ENCODE data around the gene ZPBP2. TPM values are rescaled to one million over a fixed set of nuclear protein-coding genes. Genes with fewer than 3 reads are reported as not detected.

Gene ZPBP2
- polyA plus RNA-seq, 2 donors = not detected

DNA sequence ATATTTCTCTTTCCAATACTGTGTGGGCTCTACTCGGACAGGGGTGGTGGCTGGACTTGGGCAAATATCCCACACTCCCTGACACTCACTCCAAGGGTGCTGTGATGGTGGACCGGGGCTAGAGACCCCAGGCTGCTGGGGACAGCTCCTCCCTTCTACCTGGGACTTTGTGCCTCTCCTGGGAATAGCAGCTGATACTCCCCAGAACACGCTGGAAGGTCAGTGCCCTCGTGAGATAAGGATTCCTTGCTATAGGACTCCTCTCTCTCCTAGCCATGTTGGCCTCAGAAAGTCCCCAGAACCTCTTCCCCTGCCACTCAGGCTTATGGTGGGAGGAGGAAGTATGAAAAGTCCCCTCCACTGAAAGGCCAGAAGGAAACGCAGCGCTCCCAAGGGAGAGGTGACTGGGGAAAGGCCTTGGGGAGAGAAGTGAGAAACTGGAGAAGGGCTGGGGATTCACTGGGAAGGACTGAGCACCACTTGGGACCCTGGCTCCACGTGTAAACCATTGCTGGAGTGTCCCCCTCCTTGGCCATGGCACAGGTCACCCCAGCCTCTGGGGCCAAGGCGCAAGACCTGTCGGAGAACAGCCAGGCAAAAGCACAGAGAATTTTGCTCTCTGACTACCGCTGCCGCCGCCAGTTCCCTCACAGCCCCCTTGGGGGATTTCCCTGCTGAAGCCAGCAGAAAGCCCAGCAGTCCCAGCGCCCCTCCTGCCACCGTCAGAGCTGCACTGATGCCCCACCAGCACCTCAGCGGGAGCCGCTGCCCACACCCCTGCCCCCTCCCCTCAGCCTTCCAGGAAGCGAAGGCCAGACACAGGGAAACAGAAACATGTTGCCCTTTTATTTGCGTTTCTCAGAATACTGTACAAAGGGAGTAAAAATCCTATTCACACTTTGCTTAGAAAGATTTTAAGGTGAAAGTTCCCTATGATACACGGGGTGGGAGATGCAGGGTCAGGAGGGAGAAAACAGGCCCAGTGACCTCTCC, 52.5 kb downstream of the ZPBP2 start:
- peaks cover 4 to 32% of the 10 kb centered on the region in 2 donors for H3K36me3 ChIP-seq (ENCODE audit: control insufficient read depth in 2 of 2, insufficient read depth in 2 of 2, low read length in 1 of 2)
- no peak overlapping the region for H3K4me3 ChIP-seq (ENCODE audit: low read depth in 1 of 2, low read length in 2 of 2)
- H3K4me1 ChIP-seq (ENCODE audit: control insufficient read depth in 2 of 2, insufficient read depth in 2 of 2, low read length in 1 of 2) = peaks cover 4 to 9% of the 10 kb centered on the region in 2 donors
- 72 to 73% methylated on average over 19 of the region's 19 CpGs for WGBS, 2 donors
- H3K27ac ChIP-seq (ENCODE audit: low read depth in 2 of 2, low read length in 1 of 2) = no peak overlapping the region
- H3K9me3 ChIP-seq (ENCODE audit: control insufficient read depth in 2 of 2, insufficient read depth in 1 of 2, low read depth in 1 of 2, low read length in 1 of 2) = no peaks in the 10 kb centered on the region
- no peaks in the 10 kb centered on the region for H3K27me3 ChIP-seq (ENCODE audit: control insufficient read depth in 1 of 2, insufficient read depth in 2 of 2, low read length in 2 of 2)

DNA sequence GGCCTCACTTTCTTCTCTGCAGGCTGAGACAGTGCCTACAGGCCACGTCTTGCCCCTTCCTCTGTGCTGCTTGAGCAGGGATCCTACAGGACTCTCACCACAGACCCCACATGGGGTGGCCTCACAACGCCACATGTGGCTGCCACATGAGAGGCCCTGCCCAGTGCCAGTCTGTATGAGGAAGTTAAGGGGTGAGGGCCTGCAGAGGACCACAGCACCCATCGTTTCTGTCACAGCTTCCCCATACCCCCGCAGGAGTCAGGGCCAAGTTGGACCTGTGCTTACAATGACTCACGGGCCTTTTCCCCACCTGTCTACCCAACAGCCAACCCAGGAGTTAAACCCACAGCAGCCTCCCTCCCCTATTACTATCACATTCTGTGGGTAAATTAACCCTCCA, 53.3 kb downstream of the ZPBP2 start:
- H3K9me3 ChIP-seq (ENCODE audit: control insufficient read depth in 2 of 2, insufficient read depth in 1 of 2, low read depth in 1 of 2, low read length in 1 of 2) = no peaks in the 10 kb centered on the region
- peaks cover 4 to 11% of the 10 kb centered on the region in 2 donors for H3K4me1 ChIP-seq (ENCODE audit: control insufficient read depth in 2 of 2, insufficient read depth in 2 of 2, low read length in 1 of 2)
- 40 to 58% methylated on average over 5 of the region's 5 CpGs for WGBS, 2 donors
- no peak overlapping the region for H3K4me3 ChIP-seq (ENCODE audit: low read depth in 1 of 2, low read length in 2 of 2)
- no peaks in the 10 kb centered on the region for H3K27me3 ChIP-seq (ENCODE audit: control insufficient read depth in 1 of 2, insufficient read depth in 2 of 2, low read length in 2 of 2)
- H3K27ac ChIP-seq (ENCODE audit: low read depth in 2 of 2, low read length in 1 of 2) = no peak overlapping the region
- H3K36me3 ChIP-seq (ENCODE audit: control insufficient read depth in 2 of 2, insufficient read depth in 2 of 2, low read length in 1 of 2) = peaks cover 4 to 32% of the 10 kb centered on the region in 2 donors

DNA sequence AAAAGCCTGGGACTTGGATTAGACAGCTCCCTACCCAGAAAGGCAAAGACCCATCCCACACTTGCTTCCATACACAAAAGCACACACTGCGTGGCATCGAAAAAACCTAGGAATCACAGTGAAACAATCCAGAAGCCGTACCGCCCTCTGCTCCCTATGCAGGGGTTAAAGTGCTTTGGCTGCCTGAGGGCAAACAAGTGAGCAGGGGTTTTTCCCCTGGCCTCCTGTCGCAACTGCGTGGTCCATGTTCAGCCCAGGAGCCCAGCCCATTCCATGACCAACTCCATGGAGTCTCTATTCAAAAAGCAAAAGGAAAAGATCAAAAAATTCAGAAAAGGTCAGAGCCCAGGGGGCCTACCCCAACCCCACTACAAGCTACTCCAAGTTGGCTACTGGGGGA, 54.0 kb downstream of the ZPBP2 start:
- H3K27me3 ChIP-seq (ENCODE audit: control insufficient read depth in 1 of 2, insufficient read depth in 2 of 2, low read length in 2 of 2) = no peaks in the 10 kb centered on the region
- peaks cover 4 to 32% of the 10 kb centered on the region in 2 donors for H3K36me3 ChIP-seq (ENCODE audit: control insufficient read depth in 2 of 2, insufficient read depth in 2 of 2, low read length in 1 of 2)
- peaks cover 4 to 16% of the 10 kb centered on the region in 2 donors for H3K4me1 ChIP-seq (ENCODE audit: control insufficient read depth in 2 of 2, insufficient read depth in 2 of 2, low read length in 1 of 2)
- no peaks in the 10 kb centered on the region for H3K9me3 ChIP-seq (ENCODE audit: control insufficient read depth in 2 of 2, insufficient read depth in 1 of 2, low read depth in 1 of 2, low read length in 1 of 2)
- no peak overlapping the region for H3K4me3 ChIP-seq (ENCODE audit: low read depth in 1 of 2, low read length in 2 of 2)
- 79 to 84% methylated on average over 6 of the region's 6 CpGs for WGBS, 2 donors
- H3K27ac ChIP-seq (ENCODE audit: low read depth in 2 of 2, low read length in 1 of 2) = no peak overlapping the region

DNA sequence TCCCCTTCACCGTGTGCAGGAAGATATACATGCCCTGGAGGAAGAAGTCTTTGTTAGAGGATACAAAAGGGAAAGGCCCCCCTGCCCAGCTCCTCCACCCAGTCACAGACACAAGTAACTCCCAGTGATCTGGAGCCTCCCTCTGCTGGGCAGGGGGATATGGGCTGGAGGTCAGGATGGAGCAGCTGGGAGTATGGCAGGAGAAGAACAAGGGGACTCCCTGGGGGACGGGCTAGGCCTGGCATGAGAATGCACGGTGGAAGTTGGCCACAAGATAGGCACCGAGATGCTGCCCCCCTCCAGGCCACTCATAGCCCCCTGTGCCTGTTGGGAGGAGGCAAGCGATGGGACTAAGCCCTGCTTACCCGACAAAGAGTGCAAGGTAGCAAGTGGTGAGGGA, 55.2 kb downstream of the ZPBP2 start:
- H3K27me3 ChIP-seq (ENCODE audit: control insufficient read depth in 1 of 2, insufficient read depth in 2 of 2, low read length in 2 of 2) = no peaks in the 10 kb centered on the region
- H3K4me3 ChIP-seq (ENCODE audit: low read depth in 1 of 2, low read length in 2 of 2) = no peak overlapping the region
- WGBS, 2 donors = 89 to 92% methylated on average over 6 of the region's 6 CpGs
- peaks cover 4 to 32% of the 10 kb centered on the region in 2 donors for H3K36me3 ChIP-seq (ENCODE audit: control insufficient read depth in 2 of 2, insufficient read depth in 2 of 2, low read length in 1 of 2)
- peaks cover 4 to 16% of the 10 kb centered on the region in 2 donors for H3K4me1 ChIP-seq (ENCODE audit: control insufficient read depth in 2 of 2, insufficient read depth in 2 of 2, low read length in 1 of 2)
- no peaks in the 10 kb centered on the region for H3K9me3 ChIP-seq (ENCODE audit: control insufficient read depth in 2 of 2, insufficient read depth in 1 of 2, low read depth in 1 of 2, low read length in 1 of 2)
- no peak overlapping the region for H3K27ac ChIP-seq (ENCODE audit: low read depth in 2 of 2, low read length in 1 of 2)

DNA sequence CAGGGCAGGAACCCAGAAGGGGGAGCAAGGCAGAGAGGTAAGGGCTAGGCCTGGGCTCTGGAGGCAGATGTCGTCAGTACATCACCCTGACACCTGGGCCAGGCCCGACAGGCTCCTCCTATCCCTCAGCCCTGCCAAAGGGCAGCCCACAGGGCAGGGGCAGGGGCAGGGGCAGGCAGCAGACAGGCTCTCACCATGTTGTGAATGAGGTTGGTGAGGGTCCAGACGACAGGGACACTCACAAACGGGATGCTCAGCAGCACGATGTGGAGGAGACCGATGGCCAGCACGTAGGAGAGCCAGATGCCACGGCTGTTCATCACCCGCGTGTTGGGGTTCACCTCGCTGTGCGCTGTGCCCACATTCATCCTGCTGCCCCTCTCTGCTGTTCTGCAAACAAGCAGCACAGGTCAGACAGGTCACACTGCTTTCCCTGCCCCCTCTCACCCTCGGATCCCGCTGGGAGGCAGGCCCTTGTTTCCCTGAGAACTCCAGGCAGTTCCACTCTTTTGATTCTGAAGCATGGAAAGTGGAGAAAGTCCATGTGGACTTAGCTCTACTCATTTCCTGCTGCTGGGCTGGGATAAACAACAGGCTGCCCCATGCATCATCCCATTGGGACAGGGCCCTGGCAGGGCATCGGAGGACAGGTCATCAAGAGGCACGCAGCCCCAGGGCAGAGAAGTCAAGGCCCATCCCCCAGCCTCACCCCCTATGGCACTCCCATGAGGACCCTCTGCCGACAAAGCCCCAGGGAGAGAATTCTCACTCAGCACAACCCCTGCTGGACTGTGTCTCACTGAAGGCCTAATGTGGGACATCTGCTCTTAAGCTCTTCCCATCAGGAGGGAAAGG, 56.1 kb downstream of the ZPBP2 start:
- Histone ChIP-seq H3K27ac (ENCODE audit: low read depth in 2 of 2, low read length in 1 of 2) (no peak overlapping the region), H3K27me3 (ENCODE audit: control insufficient read depth in 1 of 2, insufficient read depth in 2 of 2, low read length in 2 of 2) (no peaks in the 10 kb centered on the region), H3K4me1 (ENCODE audit: control insufficient read depth in 2 of 2, insufficient read depth in 2 of 2, low read length in 1 of 2) (peaks cover 4 to 20% of the 10 kb centered on the region in 2 donors), H3K9me3 (ENCODE audit: control insufficient read depth in 2 of 2, insufficient read depth in 1 of 2, low read depth in 1 of 2, low read length in 1 of 2) (no peaks in the 10 kb centered on the region), H3K4me3 (ENCODE audit: low read depth in 1 of 2, low read length in 2 of 2) (no peak overlapping the region), H3K36me3 (ENCODE audit: control insufficient read depth in 2 of 2, insufficient read depth in 2 of 2, low read length in 1 of 2) (peaks cover 4 to 30% of the 10 kb centered on the region in 2 donors)
- WGBS, 2 donors = 63 to 70% methylated on average over 17 of the region's 17 CpGs

DNA sequence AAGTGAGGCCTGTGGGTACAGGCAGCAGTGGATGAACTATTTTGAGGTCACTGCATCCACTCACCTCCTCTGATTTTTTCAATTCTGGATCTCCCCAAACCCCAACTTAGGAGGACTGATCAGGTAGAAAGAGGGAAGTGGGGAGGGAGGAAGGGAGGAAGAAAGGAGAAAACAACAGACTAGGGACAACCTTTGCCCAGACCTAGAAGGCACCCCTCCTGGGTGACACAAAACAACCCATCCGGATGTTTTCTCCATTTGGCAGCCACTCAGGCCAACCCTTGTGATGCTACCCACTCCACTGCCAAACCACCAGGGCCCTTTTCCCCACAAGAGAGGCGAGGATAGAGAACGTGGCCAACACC, 56.7 kb downstream of the ZPBP2 start:
- no peaks in the 10 kb centered on the region for H3K27me3 ChIP-seq (ENCODE audit: control insufficient read depth in 1 of 2, insufficient read depth in 2 of 2, low read length in 2 of 2)
- H3K4me1 ChIP-seq (ENCODE audit: control insufficient read depth in 2 of 2, insufficient read depth in 2 of 2, low read length in 1 of 2) = peaks cover 4 to 20% of the 10 kb centered on the region in 2 donors
- no peaks in the 10 kb centered on the region for H3K9me3 ChIP-seq (ENCODE audit: control insufficient read depth in 2 of 2, insufficient read depth in 1 of 2, low read depth in 1 of 2, low read length in 1 of 2)
- no peak overlapping the region for H3K4me3 ChIP-seq (ENCODE audit: low read depth in 1 of 2, low read length in 2 of 2)
- H3K36me3 ChIP-seq (ENCODE audit: control insufficient read depth in 2 of 2, insufficient read depth in 2 of 2, low read length in 1 of 2) = peaks cover 4 to 28% of the 10 kb centered on the region in 2 donors
- H3K27ac ChIP-seq (ENCODE audit: low read depth in 2 of 2, low read length in 1 of 2) = no peak overlapping the region
- 46 to 66% methylated on average over 3 of the region's 3 CpGs for WGBS, 2 donors

DNA sequence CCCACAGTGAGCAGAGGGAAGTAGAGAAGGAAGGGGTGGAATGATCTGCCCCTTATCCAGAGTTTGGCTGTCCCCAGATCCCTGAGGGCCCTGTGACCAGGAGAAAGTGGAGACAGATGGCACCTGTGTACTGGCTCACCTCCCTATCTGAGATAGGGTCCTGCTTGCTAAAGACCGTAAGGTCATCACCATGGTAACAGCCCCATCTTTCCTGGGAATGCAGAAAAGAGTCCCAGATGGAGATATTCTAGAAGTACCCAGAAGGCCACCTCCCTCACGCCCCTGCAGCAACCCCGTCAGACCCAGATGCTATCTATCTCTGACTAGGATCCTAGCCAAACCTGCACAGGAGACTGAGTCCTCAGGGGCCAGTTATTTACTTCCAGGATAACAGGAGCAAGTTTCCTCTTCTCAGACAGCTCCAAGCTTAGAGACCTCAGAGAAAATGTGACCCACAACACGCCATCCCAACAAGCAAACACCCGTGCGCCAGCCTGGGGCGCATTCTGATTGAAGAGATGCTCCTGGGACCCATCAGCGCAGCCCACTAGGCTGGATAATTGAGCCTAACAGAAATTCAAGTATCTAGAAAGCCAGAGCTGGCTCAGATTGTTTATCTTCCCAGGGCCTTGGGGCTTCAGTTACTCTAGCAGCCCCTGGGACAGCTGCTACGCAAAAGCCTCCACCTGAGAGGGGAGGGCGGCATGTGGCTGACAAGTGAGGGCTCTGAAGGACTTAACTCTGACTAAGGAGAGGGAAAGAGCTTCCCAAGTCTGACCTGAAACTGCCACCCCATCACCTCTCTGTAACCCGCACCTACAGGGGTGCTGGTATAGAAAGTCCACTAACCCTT, 57.5 kb downstream of the ZPBP2 start:
- H3K36me3 ChIP-seq (ENCODE audit: control insufficient read depth in 2 of 2, insufficient read depth in 2 of 2, low read length in 1 of 2) = peaks cover 4 to 24% of the 10 kb centered on the region in 2 donors
- no peak overlapping the region for H3K27ac ChIP-seq (ENCODE audit: low read depth in 2 of 2, low read length in 1 of 2)
- peaks cover 3 to 20% of the 10 kb centered on the region in 2 donors for H3K4me1 ChIP-seq (ENCODE audit: control insufficient read depth in 2 of 2, insufficient read depth in 2 of 2, low read length in 1 of 2)
- 74 to 86% methylated on average over 11 of the region's 11 CpGs for WGBS, 2 donors
- H3K27me3 ChIP-seq (ENCODE audit: control insufficient read depth in 1 of 2, insufficient read depth in 2 of 2, low read length in 2 of 2) = no peaks in the 10 kb centered on the region
- no peaks in the 10 kb centered on the region for H3K9me3 ChIP-seq (ENCODE audit: control insufficient read depth in 2 of 2, insufficient read depth in 1 of 2, low read depth in 1 of 2, low read length in 1 of 2)
- H3K4me3 ChIP-seq (ENCODE audit: low read depth in 1 of 2, low read length in 2 of 2) = no peak overlapping the region

DNA sequence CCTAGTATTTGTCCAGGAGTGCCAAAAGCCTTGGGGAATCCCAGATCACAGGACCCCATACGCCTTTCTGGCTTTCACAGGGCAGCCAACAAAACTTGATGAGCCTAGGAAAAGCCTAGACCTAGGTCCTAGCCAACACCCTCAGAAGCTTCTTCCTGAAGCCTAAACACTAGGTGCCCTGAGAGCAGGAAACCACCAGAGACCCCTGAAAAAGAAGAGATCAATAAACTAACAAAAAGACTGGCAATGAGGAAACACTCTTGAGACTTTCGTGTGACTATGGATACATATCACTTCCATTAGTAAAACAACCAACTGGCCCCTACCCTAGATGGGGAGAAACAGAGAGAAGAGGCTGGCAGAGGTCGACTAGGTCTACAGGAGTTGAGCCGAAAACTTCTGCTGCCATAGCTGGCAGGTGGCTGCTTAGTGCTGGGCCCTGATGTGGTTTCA, 58.2 kb downstream of the ZPBP2 start:
- Histone ChIP-seq H3K9me3 (ENCODE audit: control insufficient read depth in 2 of 2, insufficient read depth in 1 of 2, low read depth in 1 of 2, low read length in 1 of 2) (no peaks in the 10 kb centered on the region), H3K36me3 (ENCODE audit: control insufficient read depth in 2 of 2, insufficient read depth in 2 of 2, low read length in 1 of 2) (peaks cover 4 to 24% of the 10 kb centered on the region in 2 donors), H3K4me3 (ENCODE audit: low read depth in 1 of 2, low read length in 2 of 2) (peak overlapping the region in 1 of 2 donors; percentile 84), H3K27me3 (ENCODE audit: control insufficient read depth in 1 of 2, insufficient read depth in 2 of 2, low read length in 2 of 2) (no peaks in the 10 kb centered on the region), H3K27ac (ENCODE audit: low read depth in 2 of 2, low read length in 1 of 2) (peak overlapping the region in 1 of 2 donors; percentile 90), H3K4me1 (ENCODE audit: control insufficient read depth in 2 of 2, insufficient read depth in 2 of 2, low read length in 1 of 2) (peaks cover 3 to 20% of the 10 kb centered on the region in 2 donors)
- WGBS, 2 donors = 17 to 25% methylated on average over 4 of the region's 4 CpGs

All from esophagus (tissue), 2 donors.